ENCODE measurements around the gene RBM7.

Gene RBM7

DNA sequence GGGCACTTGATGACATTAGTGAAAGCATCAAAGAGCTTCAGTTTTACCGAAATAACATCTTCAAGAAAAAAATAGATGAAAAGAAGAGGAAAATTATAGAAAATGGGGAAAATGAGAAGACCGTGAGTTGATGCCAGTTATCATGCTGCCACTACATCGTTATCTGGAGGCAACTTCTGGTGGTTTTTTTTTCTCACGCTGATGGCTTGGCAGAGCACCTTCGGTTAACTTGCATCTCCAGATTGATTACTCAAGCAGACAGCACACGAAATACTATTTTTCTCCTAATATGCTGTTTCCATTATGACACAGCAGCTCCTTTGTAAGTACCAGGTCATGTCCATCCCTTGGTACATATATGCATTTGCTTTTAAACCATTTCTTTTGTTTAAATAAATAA lies 49.4 kb downstream of the RBM7 start:
- DNase-seq: no peak

DNA sequence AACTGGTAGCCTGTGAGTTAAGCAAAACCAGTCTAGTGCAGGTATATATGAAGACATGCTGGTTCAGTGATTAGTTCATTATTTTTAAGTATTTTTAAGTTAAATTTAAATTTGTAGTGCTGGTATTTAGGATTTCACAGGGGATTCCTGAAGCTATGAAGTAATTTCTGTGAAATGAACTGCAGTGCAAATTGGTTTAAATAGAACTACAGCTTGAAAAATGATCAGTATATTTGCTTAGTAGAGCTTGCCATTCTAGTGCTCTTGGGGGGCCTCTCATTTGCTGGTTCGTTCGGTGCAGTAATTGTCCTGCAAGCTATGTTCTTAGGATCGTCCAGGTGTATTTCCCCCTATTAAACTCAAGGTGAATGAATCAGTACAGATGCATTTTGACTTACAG lies 51.9 kb downstream of the RBM7 start:
- DNase-seq: no peak

Measured in stimulated activated CD4-positive, alpha-beta T cell treated with anti-CD3 and anti-CD28 coated beads, Interleukin-15, amount 100 ng/mL, for 24 hours (primary cell).